CD4-positive, alpha-beta T cell treated with Interferon gamma for 1 hour (primary cell): ENCODE measurements around the gene PBX3.

Experiments
- DNase-seq: peaks from one replicate; pipeline ENCODE4 v3.0.0-alpha.2; 2020

Gene PBX3

DNA sequence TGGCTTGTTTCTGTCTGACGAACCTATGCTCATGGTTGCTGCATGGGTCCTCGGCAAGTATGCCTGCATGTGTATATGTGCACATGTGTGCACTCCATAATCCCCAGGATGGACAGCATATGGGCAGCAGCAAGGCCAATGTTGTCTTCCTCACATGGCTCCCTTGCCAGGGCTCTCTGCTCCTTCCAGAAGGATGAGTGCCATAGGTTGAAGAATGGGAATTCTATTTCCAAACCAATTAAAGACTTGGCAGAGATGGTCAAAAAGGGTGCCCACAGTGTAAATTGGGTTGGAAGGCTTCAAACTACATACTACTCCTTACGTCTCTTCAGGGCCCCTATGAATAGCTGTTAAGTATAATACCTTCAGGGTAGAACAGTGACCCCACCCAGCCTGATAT, 212.1 kb downstream of the PBX3 start:
- no peak for DNase-seq

DNA sequence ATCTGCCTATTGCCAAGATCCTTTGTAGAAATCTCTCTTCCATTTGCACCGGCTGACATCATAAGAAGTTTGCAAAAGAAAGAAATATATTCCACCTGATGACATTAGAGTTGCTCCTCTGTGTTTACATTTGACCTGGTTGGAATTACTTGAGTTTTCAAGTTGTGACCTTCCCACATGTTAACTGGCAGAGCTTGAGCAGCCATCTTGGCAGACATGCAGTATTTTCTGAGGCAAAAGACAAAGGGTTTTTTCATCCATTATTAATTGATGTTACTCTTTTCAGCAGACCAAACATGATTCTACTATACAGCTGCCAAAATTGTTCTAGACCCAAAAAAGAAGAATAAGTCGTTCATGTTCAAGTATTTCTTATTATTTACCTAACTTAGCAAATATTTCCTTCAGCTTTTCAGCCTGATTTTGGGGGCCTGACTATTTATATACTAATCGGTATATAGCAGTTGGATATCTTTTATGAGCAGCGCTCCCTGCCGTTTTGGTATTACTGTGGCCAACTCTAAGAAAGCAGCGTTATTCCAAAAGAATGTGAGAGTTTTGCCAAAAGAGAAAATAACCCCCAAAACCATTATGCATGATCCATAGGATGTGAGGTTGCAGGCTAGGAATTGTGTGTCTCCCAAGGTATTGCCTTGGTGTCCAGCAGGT, 212.9 kb downstream of the PBX3 start:
- no peak for DNase-seq

GRCh38 chr9:125960626-125961025, 213.5 kb downstream of the PBX3 start:
- DNase-seq: no peak

DNA sequence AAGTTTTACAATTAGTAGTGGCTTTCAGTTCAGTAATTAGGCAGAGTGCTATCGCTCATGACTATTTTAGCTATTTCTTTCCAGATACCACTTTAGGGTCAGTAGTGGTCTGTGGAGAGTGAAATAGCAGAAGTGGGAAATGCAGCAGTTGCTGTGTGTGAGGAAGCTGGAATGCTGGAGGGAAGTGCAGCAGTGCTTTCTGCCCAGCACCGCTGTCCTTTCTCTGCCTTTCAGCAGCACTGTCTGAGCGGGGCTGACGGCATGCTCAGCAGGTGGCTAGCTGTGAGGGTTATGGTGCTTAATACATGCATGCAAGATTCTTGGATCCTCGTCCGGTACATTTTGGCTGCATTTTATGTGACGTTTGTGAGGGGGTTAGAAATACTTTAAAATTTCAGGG, 213.9 kb downstream of the PBX3 start:
- DNase-seq: no peak

DNA sequence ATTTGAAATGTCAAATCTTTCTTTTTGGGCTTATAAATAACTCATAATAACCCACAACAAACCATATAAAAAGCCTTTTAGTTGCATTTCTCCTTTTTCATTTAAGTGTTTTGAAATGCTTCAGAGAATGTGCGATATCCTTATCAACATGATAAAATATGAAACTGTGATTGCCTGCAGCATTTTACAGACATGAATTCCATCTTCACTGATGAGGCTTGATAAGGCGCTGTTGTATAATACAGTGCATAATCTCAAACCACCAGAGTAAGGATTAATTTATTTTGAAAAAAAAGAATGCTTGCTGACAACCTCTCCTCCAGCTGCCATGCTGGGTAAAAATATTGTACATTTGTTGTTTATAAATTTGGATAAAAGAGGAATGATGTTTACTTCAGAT, 216.8 kb downstream of the PBX3 start:
- no peak for DNase-seq

DNA sequence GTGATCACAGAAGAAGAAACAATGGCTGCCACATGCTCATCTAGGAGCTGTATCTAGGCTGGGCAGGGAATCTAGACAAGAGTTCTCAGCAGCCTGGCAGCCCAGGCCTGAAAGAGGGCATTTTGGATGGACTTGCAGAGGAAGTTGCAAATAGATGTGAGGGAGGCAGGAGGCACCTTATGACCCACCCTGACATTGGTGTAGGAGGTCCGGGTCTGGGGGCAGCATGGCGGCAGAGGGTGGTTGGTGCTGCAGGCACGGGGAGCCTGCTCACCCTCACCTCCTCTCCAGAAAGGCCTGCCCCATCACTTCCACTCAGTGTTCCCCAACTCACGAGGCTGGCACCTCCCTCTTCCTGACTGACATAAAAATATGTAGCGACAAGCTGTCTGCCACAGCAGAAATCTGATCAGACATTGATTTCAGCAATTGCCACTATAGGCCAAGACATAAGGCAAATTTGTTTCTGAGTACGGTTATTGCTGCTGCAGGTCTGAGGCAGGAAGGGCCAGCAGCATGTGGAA, 217.6 kb downstream of the PBX3 start:
- DNase-seq: no peak

- DNase-seq: no peak
Measured at GRCh38 chr9:125965477-125965876, 218.3 kb downstream of the PBX3 start.

DNA sequence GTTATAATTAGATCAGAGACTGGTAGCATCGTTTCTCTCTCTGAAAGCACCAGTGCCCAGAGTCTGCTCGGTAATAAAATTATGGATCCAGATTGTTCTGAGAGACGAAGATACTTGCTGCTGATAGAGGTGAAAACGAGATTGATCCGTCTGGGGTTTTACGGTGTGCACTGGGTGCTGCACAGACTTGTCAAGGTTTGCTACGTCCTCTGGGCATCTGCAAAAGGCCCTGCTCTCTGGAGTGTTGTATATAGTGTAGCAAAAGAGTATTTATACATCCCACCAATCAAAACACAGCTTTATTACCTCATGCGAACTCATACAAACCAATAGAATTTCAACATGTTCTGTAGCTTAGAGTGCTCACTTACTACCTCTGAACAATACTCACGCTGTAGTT, 219.3 kb downstream of the PBX3 start:
- DNase-seq: no peak

DNA sequence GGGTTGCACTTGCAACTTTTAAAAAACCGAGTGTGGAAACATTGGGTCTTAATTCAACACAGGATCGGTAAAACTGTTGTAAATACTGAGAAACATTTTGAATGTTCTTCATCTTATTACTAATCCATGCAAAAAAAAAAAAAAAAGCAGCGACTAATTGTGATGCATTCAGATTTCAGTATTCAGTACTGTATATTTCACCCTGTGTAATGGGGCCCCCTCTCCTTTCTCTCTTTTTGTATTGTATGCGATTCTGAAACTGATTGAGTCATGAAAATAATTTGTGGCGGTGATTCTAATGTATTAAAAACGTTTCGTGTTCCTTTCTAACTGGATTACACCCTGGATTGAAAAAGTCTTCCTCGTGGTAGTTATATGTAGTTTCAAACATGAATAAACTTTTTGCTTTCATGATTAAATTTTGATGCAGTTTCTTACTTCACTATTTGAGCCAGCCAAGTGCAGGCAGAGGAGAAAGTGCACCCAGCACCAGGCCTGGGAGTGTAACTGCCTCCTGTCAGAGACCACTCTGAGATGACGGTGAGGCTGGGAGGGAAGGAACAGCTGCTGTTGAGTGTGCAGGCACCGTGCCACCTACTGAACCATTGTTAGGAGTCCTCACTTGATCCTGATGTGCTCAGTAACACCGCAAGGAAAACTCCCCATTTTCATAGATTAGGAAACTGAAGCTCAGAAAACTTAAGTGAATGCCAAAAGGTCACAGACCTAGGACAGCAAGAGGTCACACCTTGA, 220.0 kb downstream of the PBX3 start:
- no peak for DNase-seq

GRCh38 chr9:125968714-125969374, 221.7 kb downstream of the PBX3 start:
- DNase-seq: no peak

DNA sequence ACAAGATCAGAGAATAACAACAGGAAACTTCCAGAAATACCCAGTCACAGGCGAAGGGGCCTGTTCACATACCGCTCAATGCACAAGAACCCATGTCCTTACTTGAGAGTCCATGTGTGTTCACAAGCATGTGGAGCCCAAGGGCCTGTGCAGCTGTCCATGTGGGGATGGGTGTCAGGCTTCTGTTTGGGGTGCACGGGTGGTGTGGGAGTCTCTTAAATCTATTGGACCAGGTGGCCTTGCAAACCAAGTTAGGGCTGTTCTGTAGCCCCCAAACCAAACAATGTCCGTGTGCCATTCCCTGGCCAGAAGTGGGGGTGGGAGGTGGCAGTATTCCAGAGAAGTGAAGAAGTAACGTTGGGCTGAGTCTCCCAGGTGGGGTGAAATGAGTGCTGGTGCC, 222.3 kb downstream of the PBX3 start:
- no peak for DNase-seq

DNA sequence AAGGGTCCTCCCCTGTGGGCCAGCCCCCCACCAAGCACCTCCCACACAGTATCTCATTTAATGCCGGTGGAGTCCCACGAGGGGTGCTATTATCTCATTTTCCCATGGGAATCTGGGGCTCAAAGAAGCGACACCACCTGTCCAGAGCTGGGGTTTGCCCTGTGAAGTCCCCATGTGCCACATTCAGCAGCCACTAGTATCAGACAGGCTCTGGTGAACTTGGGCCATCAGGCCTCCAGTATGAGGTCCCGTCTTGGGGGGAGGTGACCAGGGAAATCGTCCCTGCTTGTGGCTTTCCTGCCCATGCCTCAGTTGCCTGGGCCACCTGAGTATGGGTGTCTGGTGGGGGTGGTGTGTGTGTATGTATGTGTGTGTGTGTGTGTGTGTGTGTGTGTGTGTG, 222.7 kb downstream of the PBX3 start:
- DNase-seq: no peak

GRCh38 chr9:125970340-125970739, 223.2 kb downstream of the PBX3 start:
- DNase-seq: no peak

DNA sequence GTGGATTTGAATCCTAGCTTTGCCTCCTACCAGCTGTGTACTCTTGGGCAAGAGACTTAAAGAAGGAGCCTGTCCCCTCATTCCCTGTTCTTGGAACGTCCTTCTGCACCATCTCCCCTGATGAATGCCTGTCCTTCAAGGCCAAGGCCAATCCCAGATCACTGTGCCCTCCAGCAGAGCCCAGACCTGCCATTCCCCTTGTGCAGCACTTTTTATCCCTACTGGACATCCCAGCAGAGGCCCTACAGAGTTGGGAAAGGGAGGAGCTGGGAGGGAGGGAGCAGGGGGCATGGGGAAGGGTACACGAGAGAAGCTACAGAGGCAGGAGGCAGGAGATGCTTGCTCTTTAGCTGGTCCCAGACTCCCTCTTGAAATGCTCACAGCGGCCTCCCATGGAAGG, 223.9 kb downstream of the PBX3 start:
- no peak for DNase-seq

GRCh38 chr9:125972012-125972729, 225.0 kb downstream of the PBX3 start:
- no peak for DNase-seq

DNA sequence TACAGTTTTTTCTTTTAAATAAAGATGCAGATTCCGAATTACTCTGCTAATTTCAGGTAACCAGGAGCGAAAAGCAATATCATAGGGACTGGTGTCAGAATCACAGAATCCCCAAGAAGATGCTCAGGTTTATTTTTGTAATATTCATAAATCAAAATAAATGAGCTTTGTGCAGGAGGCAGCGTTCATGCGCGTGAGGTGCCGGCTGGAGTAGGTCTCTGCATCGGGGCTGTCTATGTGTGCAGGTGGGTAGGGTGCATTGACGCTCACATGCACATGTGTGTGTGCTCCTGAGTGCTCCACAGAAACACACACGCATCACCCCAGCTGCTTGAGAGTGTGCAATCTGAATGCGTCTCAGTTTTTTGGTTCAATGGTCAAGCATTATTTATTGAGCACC, 226.4 kb downstream of the PBX3 start:
- DNase-seq: no peak

GRCh38 chr9:125974705-125975104, 227.5 kb downstream of the PBX3 start:
- no peak for DNase-seq

- no peak for DNase-seq
Measured at GRCh38 chr9:125977223-125977622, 230.1 kb downstream of the PBX3 start.

DNA sequence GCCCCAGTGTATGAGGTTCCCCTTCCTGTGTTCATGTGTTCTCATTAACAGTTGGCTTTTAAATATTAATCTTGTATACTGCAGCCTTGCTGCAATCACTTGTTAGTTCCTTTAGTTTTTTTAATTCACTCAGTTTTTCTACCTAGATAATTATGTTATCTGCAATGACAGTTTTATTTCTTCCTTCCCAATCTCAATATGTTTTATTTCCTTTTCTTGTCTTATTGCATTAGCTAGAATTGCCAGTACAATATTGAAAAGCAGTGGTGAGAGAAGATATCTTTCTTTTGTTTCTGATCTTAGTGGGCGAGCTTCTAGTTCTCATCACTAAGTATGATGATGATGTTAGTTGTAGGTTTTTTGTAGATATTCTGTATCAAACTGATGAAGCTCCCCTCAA, 232.2 kb downstream of the PBX3 start:
- no peak for DNase-seq

DNA sequence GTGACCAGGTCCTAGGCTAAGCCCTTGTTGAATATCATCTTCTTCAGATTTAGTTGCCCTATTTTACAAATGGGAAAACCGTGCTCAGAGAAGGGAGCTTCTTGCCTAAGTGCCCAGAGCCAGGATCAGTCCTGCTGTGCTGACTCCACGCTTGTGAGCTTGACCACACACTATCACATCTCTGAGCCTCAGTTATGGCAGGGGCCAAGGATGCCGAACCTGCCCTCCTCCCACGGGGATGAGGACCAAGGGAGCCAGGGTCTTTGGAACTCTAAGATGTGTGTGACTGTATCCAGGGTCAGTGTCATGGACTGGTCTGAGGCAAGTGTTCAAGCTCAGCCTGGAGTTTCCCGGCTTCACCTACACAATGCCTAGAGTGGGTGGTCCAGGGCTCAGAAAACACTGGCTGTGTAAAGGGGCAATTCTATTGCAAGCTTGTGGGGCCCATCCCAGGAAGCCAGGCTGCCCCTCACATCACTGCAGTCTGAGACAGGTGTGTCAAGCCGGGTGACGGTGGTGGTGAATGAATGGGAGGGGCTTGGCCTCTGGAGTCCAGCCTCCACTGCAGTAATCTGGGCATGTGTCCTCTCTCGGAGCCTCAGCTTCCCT, 235.7 kb downstream of the PBX3 start:
- no peak for DNase-seq

GRCh38 chr9:125983681-125984080, 236.5 kb downstream of the PBX3 start:
- DNase-seq: no peak

DNA sequence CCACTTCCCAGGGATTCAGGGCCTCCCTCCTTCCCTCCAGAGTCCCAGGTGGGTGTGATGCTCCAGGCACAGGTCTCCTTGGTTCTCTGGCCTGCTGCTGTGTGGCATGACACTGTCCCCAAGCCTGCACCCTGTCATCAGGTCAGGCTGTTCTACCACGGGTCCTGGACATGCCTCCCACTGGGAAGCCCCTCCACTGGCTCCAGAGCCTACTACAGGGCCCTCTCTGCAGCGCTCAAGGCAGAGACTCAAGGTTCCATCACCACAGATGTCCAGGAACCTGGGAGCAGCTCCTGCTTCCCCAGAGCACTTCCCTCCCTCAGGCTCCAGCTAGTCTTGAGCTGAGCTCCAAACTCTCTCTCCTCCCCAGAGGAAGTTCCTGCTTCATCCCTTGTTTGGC, 237.3 kb downstream of the PBX3 start:
- no peak for DNase-seq
